8988T (cell line): ENCODE results near the gene PLIN4.

Experiments used
- DNase-seq: peaks from one replicate; pipeline ENCODE4 v3.0.0; 2011

The PLIN4 gene

GRCh38 chr19:4504891-4505569 lies 13.3 kb downstream of the PLIN4 start:
- no peak for DNase-seq

GRCh38 chr19:4504297-4504701 lies 14.0 kb downstream of the PLIN4 start:
- no peak for DNase-seq

GRCh38 chr19:4503825-4504170 lies 14.5 kb downstream of the PLIN4 start:
- no peak for DNase-seq

DNA sequence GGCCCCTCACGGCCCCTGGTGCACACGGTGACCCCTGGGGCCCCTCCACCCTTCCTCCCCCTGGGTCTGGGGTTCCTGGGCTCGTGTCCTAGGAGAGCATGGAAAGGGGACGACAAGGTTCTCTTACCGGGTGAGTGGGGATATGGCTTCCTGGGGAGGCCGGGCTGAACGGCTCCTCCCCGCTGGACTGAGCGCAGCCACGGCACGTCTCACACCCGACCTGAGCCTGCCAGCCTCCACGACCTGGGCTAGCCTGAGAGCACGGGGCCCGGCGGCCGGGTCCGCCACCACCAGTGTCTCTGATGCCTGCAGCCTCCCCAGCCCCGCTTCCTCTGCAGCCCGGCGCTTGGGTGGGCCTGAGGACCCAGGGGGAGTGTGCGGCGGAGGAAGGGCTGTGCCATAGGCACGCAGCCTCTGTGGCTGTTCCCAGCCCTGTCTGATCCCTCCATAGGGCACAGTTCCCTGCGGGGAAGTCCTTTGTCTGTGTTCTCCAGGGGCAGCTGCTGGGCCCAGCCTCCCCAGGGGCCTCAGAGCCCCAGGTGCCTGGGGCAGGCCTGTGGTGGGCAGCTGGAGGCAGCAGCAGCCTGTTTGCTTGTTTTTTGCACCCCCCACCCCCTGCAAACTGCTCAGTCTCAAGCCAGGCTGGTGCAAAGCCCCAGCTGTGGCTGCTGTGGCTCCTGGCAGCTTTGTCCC lies 15.0 kb downstream of the PLIN4 start:
- DNase-seq: no peak

GRCh38 chr19:4502282-4503131 lies 15.8 kb downstream of the PLIN4 start:
- DNase-seq: no peak

DNA sequence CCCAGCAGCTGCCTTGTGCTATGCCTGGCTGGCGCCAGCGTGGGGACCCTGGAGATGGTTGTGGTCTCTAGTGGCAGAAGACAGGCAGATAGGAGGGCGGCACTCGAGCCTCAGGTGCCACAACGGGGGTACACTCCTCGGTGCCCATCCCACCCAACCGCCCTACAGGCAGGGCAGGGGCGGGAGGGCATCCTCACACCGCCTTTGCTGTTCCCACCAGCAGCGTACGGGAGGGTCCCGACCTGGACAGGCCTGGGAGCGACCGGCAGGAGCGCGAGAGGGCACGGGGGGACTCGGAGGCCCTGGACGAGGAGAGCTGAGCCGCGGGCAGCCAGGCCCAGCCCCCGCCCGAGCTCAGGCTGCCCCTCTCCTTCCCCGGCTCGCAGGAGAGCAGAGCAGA lies 16.6 kb downstream of the PLIN4 start:
- DNase-seq: no peak

GRCh38 chr19:4500841-4501591 lies 17.3 kb downstream of the PLIN4 start:
- no peak for DNase-seq

GRCh38 chr19:4499855-4500254 lies 18.4 kb downstream of the PLIN4 start:
- DNase-seq: no peak

GRCh38 chr19:4499318-4499717 lies 19.0 kb downstream of the PLIN4 start:
- DNase-seq: no peak

DNA sequence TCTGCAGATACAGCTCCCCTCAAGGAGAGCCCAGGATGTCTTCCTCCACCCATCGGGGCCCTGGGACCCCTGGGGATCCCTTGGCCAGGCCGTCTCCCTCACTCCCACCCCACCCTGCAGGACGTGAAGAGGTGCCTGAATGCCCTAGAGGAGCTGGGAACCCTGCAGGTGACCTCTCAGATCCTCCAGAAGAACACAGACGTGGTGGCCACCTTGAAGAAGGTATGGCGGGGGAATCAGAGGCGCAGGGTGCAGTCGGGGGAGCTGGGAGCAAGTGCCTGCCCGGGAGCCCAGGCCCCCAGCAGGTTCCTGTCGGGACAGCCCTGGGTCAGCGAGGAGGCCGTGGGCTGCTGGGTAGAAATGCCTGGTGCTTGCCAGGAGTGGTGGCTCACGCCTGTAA lies 19.6 kb downstream of the PLIN4 start:
- DNase-seq: no peak

- DNase-seq: no peak
Observed at GRCh38 chr19:4497770-4498389, 20.4 kb downstream of the PLIN4 start.

- no peak for DNase-seq
Observed at GRCh38 chr19:4496304-4496703, 22.0 kb downstream of the PLIN4 start.

GRCh38 chr19:4495471-4495870 lies 22.8 kb downstream of the PLIN4 start:
- peak; percentile 84 for DNase-seq

DNA sequence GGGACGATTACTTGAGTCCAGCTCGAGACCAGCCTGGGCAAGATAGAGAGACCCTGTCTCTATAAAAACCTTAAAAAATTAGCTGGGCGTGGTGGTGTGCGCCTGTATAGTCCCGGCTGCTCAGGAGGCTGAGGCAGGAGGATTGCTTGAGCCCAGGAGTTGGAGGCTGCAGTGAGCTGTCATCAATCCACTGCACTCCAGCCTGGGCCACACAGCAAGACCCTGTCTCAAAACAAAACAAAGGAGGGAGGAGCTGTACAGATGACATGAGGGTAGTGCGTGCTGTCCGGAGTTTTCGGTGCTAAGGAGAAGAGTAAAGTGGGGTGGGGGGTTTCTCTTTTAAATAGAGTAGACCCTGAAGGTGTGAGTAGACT lies 23.6 kb downstream of the PLIN4 start:
- DNase-seq: no peak

- no peak for DNase-seq
Observed at GRCh38 chr19:4493929-4494690, 24.2 kb downstream of the PLIN4 start.

DNA sequence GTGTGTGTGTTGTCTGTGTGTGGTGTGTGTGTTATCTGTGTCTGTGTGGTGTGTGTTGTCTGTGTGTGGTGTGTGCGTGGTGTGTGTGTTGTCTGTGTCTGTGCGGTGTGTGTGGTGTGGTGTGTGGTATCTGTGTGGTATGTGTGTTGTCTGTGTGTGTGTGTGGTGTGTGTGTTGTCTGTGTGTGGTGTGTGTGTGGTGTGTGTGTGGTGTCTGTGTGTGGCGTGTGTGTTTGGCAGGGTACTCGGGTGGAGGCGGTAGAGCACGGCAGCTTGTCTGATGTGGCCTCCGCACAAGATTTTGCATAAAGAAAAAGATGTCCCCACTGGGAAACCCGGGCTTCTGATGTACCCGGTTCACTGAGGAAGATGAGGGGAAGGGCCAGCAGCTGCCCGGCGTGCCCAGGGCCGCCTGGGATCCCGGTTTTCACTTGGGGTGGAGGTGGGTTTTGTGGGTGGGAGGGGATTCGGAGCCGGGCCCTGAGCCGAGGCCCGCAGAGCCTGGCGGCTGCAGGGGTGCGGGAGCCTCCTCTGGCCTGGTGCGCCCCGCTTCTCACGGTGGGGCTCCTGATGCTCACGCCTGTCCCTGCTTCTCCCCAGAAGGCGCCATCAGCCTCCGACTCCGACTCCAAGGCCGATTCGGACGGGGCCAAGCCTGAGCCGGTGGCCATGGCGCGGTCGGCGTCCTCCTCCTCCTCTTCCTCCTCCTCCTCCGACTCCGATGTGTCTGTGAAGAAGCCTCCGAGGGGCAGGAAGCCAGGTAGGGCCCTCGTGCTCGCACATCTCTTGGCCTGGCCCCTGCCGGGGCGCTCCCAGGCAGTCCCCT lies 25.0 kb downstream of the PLIN4 start:
- no peak for DNase-seq

- no peak for DNase-seq
Observed at GRCh38 chr19:4492337-4493103, 25.8 kb downstream of the PLIN4 start.

- DNase-seq: no peak
Observed at GRCh38 chr19:4491446-4491845, 26.8 kb downstream of the PLIN4 start.

GRCh38 chr19:4488496-4488895 lies 29.8 kb downstream of the PLIN4 start:
- no peak for DNase-seq

DNA sequence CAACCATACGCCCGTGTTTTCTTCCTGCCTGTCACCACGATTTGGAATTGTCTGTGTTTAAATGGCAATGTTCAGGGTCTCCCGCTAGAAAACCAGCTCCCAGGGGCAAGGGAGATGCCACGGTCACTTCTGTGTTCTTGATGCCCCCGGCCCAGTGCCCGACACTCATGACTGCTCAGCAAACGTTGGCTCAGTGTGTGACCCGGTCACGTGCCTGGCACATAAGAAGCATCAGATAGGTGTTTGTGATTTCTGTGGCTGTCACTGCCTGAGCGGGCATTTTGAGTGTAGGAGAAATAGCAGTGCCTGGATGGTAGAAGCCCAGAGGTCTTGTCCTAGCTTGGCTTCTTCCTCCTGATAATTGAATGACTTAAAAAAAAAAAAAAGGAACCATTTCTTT lies 30.7 kb downstream of the PLIN4 start:
- no peak for DNase-seq
